CD4-positive, alpha-beta T cell treated with Interleukin-15 for 1 hour (primary cell): ENCODE measurements around the gene GLB1L3.
"Not testable (repeated sequence)": the region's sequence is repeated elsewhere in the genome, so short reads cannot be mapped to it uniquely, and the experiment has no call there.

Experiments used
- DNase-seq: peaks from one replicate; pipeline ENCODE4 v3.0.0-alpha.2; 2020

Gene GLB1L3

GRCh38 chr11:134276396-134277182, 410 bp downstream of the GLB1L3 start:
- no peak for DNase-seq

GRCh38 chr11:134277183-134278001, 1.2 kb downstream of the GLB1L3 start:
- DNase-seq: no peak

GRCh38 chr11:134278356-134278755, 2.2 kb downstream of the GLB1L3 start:
- DNase-seq: no peak

- not testable (repeated sequence) for DNase-seq
These were observed 5.5 kb downstream of the GLB1L3 start for GRCh38 chr11:134281635-134282034.

GRCh38 chr11:134282121-134283045, 6.2 kb downstream of the GLB1L3 start:
- no peak for DNase-seq

GRCh38 chr11:134283461-134284230, 7.5 kb downstream of the GLB1L3 start:
- DNase-seq: no peak

- not testable (repeated sequence) for DNase-seq
These were observed 8.2 kb downstream of the GLB1L3 start for GRCh38 chr11:134284349-134284748.

GRCh38 chr11:134287561-134287960, 11.4 kb downstream of the GLB1L3 start:
- no peak for DNase-seq

- no peak for DNase-seq
These were observed 12.3 kb downstream of the GLB1L3 start for GRCh38 chr11:134288486-134288885.

- no peak for DNase-seq
These were observed 13.0 kb downstream of the GLB1L3 start for GRCh38 chr11:134289167-134289566.

- no peak for DNase-seq
These were observed 13.6 kb downstream of the GLB1L3 start for GRCh38 chr11:134289789-134290188.

- no peak for DNase-seq
These were observed 14.5 kb downstream of the GLB1L3 start for GRCh38 chr11:134290646-134291045.

- DNase-seq: no peak
These were observed 15.0 kb downstream of the GLB1L3 start for GRCh38 chr11:134291196-134291595.

GRCh38 chr11:134292661-134293060, 16.5 kb downstream of the GLB1L3 start:
- DNase-seq: no peak

GRCh38 chr11:134293119-134294113, 17.2 kb downstream of the GLB1L3 start:
- no peak for DNase-seq

GRCh38 chr11:134294664-134295063, 18.5 kb downstream of the GLB1L3 start:
- DNase-seq: no peak

- DNase-seq: no peak
These were observed 36.0 kb downstream of the GLB1L3 start for GRCh38 chr11:134312223-134312622.

GRCh38 chr11:134312807-134313206, 36.6 kb downstream of the GLB1L3 start:
- no peak for DNase-seq

GRCh38 chr11:134313379-134313778, 37.2 kb downstream of the GLB1L3 start:
- no peak for DNase-seq

- no peak for DNase-seq
These were observed 37.8 kb downstream of the GLB1L3 start for GRCh38 chr11:134313821-134314607.
